Gastrocnemius medialis (tissue), 4 donors: ENCODE data around the gene ATP23.

ENCODE experiments used
- POLR2A ChIP-seq, 2 donors: fragments of 450-650 bp; IDR thresholded peaks; one replicate each; pipeline ENCODE4 v1.6.1; 2017; ENCODE audit warnings: antibody characterized with exemption in 2 of 2, mild to moderate bottlenecking in 2 of 2, moderate library complexity in 2 of 2
- TF ChIP-seq, protein P1 (sequence below), 5 experiments: fragments of 450-650 bp in 3 of 5; fragments of 200-600 bp in 2 of 5; sonication (generic) in 2 of 5; IDR thresholded peaks in 4 of 5; conservative IDR thresholded peaks in 1 of 5; 1 replicate in 4 of 5; 2 replicates in 1 of 5; pipeline ENCODE4 v1.5.1; 2016 to 2019; ENCODE audit warnings: antibody characterized with exemption in 5 of 5, mild to moderate bottlenecking in 3 of 5, moderate library complexity in 3 of 5

- TF ChIP-seq, protein P1, sequence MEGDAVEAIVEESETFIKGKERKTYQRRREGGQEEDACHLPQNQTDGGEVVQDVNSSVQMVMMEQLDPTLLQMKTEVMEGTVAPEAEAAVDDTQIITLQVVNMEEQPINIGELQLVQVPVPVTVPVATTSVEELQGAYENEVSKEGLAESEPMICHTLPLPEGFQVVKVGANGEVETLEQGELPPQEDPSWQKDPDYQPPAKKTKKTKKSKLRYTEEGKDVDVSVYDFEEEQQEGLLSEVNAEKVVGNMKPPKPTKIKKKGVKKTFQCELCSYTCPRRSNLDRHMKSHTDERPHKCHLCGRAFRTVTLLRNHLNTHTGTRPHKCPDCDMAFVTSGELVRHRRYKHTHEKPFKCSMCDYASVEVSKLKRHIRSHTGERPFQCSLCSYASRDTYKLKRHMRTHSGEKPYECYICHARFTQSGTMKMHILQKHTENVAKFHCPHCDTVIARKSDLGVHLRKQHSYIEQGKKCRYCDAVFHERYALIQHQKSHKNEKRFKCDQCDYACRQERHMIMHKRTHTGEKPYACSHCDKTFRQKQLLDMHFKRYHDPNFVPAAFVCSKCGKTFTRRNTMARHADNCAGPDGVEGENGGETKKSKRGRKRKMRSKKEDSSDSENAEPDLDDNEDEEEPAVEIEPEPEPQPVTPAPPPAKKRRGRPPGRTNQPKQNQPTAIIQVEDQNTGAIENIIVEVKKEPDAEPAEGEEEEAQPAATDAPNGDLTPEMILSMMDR (IDR thresholded peaks at IDR 0.05 in 4 of 5, conservative IDR thresholded peaks at IDR 0.05 in 1 of 5): no peak
- TF ChIP-seq POLR2A (IDR thresholded peaks at IDR 0.05): peak; percentile 86 to 89
Measured at GRCh38 chr12:57941165-57941894, at the start of gene ATP23.
